ENCODE measurements around the gene UBR4.

- TF ChIP-seq, protein P1, sequence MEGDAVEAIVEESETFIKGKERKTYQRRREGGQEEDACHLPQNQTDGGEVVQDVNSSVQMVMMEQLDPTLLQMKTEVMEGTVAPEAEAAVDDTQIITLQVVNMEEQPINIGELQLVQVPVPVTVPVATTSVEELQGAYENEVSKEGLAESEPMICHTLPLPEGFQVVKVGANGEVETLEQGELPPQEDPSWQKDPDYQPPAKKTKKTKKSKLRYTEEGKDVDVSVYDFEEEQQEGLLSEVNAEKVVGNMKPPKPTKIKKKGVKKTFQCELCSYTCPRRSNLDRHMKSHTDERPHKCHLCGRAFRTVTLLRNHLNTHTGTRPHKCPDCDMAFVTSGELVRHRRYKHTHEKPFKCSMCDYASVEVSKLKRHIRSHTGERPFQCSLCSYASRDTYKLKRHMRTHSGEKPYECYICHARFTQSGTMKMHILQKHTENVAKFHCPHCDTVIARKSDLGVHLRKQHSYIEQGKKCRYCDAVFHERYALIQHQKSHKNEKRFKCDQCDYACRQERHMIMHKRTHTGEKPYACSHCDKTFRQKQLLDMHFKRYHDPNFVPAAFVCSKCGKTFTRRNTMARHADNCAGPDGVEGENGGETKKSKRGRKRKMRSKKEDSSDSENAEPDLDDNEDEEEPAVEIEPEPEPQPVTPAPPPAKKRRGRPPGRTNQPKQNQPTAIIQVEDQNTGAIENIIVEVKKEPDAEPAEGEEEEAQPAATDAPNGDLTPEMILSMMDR (optimal IDR thresholded peaks at IDR 0.05 in 1 of 3, IDR thresholded peaks at IDR 0.05 in 1 of 3, conservative IDR thresholded peaks at IDR 0.05 in 1 of 3; ENCODE audit: extremely low read depth in 1 of 3, insufficient read depth in 2 of 3, low read length in 3 of 3): no peak
- no peak for TF ChIP-seq EZH2 (IDR thresholded peaks at IDR 0.05; ENCODE audit: low read length)
These were observed 81.0 kb downstream of the UBR4 start for GRCh38 chr1:19128968-19129514.

Measured in keratinocyte (primary cell).